HepG2 (cell line): ENCODE results near the gene CDC42EP5. TPM values are rescaled to one million over a fixed set of nuclear protein-coding genes. Genes with fewer than 3 reads are reported as not detected.

Experiments
- FLYWCH1 ChIP-seq: sonication (generic); formaldehyde crosslinking; IDR thresholded peaks from 2 replicates; pipeline ENCODE4 v1.8.1; 2023; ENCODE audit warnings: mild to moderate bottlenecking, missing genetic modification reagents
- FOSL1 ChIP-seq: sonication (generic); formaldehyde crosslinking; IDR thresholded peaks from 2 replicates; pipeline ENCODE4 v1.9.0; 2021; ENCODE audit warnings: missing genetic modification reagents, borderline replicate concordance
- KLF6 ChIP-seq: IDR thresholded peaks from 2 replicates; pipeline ENCODE4 v1.8.0; 2016; ENCODE audit warnings: missing biosample characterization, missing genetic modification reagents
- NKX3-1 ChIP-seq: sonication (generic); formaldehyde crosslinking; IDR thresholded peaks from 2 replicates; pipeline ENCODE4 v1.5.0; 2020; ENCODE audit warnings: missing genetic modification reagents
- RARG ChIP-seq: sonication (generic); formaldehyde crosslinking; IDR thresholded peaks from 2 replicates; pipeline ENCODE4 v1.4.0; 2020; ENCODE audit warnings: low read depth, mild to moderate bottlenecking, missing genetic modification reagents
- RELA ChIP-seq: sonication (generic); formaldehyde crosslinking; IDR thresholded peaks from 2 replicates; pipeline ENCODE4 v1.4.0; 2020; ENCODE audit warnings: missing genetic modification reagents
- SMC3 ChIP-seq: IDR thresholded peaks from 2 replicates; pipeline ENCODE4 v1.6.1; 2011; ENCODE audit warnings: low read length, improper control_type of control experiment
- SNAPC4 ChIP-seq: sonication (generic); formaldehyde crosslinking; IDR thresholded peaks from 2 replicates; pipeline ENCODE4 v1.4.0; 2020; ENCODE audit warnings: mild to moderate bottlenecking, missing genetic modification reagents
- TAF15 ChIP-seq: fragments of 200-400 bp; formaldehyde crosslinking; IDR thresholded peaks from one replicate; pipeline ENCODE4 v1.6.1; 2018; ENCODE audit warnings: mild to moderate bottlenecking, low read depth, low read length; ENCODE audit not compliant: poor library complexity, severe bottlenecking
- TEAD2 ChIP-seq: sonication (generic); formaldehyde crosslinking; IDR thresholded peaks from 2 replicates; pipeline ENCODE4 v1.9.0; 2021; ENCODE audit warnings: missing genetic modification reagents
- ZBTB39 ChIP-seq: sonication (generic); formaldehyde crosslinking; IDR thresholded peaks from 2 replicates; pipeline ENCODE4 v1.5.0; 2020; ENCODE audit warnings: missing genetic modification reagents
- ZEB1 ChIP-seq: IDR thresholded peaks from 2 replicates; pipeline ENCODE4 v1.6.1; 2012; ENCODE audit warnings: mild to moderate bottlenecking, low read depth, inconsistent platforms; ENCODE audit not compliant: insufficient replicate concordance
- ZKSCAN5 ChIP-seq: sonication (generic); formaldehyde crosslinking; IDR thresholded peaks from 2 replicates; pipeline ENCODE4 v1.5.1; 2020; ENCODE audit warnings: mild to moderate bottlenecking, missing genetic modification reagents
- ZNF264 ChIP-seq: sonication (generic); formaldehyde crosslinking; IDR thresholded peaks from 2 replicates; pipeline ENCODE4 v1.4.0; 2020; ENCODE audit warnings: missing genetic modification reagents
- ZNF589 ChIP-seq: sonication (generic); formaldehyde crosslinking; conservative IDR thresholded peaks from 2 replicates; pipeline ENCODE4 v1.8.0; 2022; ENCODE audit warnings: mild to moderate bottlenecking, moderate library complexity, missing genetic modification reagents
- ZNF652 ChIP-seq: IDR thresholded peaks from 2 replicates; pipeline ENCODE4 v1.6.1; 2016; ENCODE audit warnings: low read depth, borderline replicate concordance
- ZNF672 ChIP-seq: sonication (generic); formaldehyde crosslinking; IDR thresholded peaks from 2 replicates; pipeline ENCODE4 v1.8.1; 2022; ENCODE audit warnings: missing genetic modification reagents
- ZNF674 ChIP-seq: sonication (generic); formaldehyde crosslinking; IDR thresholded peaks from 2 replicates; pipeline ENCODE4 v1.5.0; 2020; ENCODE audit warnings: low read depth, mild to moderate bottlenecking, missing genetic modification reagents
- ZNF687 ChIP-seq: sonication (generic); formaldehyde crosslinking; IDR thresholded peaks from 2 replicates; pipeline ENCODE4 v1.5.1; 2020; ENCODE audit warnings: mild to moderate bottlenecking, missing genetic modification reagents, moderate library complexity
- ZZZ3 ChIP-seq: sonication (generic); formaldehyde crosslinking; IDR thresholded peaks from 2 replicates; pipeline ENCODE4 v1.4.0; 2020; ENCODE audit warnings: missing genetic modification reagents, mild to moderate bottlenecking, borderline replicate concordance
- polyA plus RNA-seq, 8 experiments: library from polyadenylated mRNA; depleted of rRNA in 3 of 8; stranded (reverse) in 7 of 8; unstranded in 1 of 8; fragments of >200 nt; fragmentation: Illumina TruSeq in 4 of 8; extraction: Trizol in 4 of 8; gene quantifications; 2 replicates each; pipeline versions ENCODE4 v1.2.1 to v1.2.3, GENCODE V29; 2011 to 2016; ENCODE audit warnings: low read depth in 4 of 8, missing spikeins in 1 of 8, mixed read lengths in 1 of 8; ENCODE audit not compliant: insufficient read depth in 1 of 8
- total RNA-seq, 5 experiments: library from RNA; depleted of rRNA; stranded (reverse); fragments of >200 nt; fragmentation: Illumina TruSeq; extraction: Trizol; gene quantifications; 2 replicates each; pipeline ENCODE4 v1.2.3, GENCODE V29; 2016; ENCODE audit warnings: low read depth in 1 of 5

The CDC42EP5 gene
- total and polyA plus RNA-seq, 2 of the 13 experiments (the other 11 are each of a cell fraction or from before 2014, with no cell fraction given) = 0.41 to 1.6 TPM

- peak; percentile 66; the same call in 1 of the 2 replicates for TF ChIP-seq ZNF687 (CRISPR knock-in tag)
- TF ChIP-seq ZZZ3 (CRISPR knock-in tag) = no peak
- TF ChIP-seq ZNF672 = no peak
- no peak for TF ChIP-seq ZKSCAN5
- TF ChIP-seq ZNF589 = no peak
- TF ChIP-seq ZEB1 = no peak
- 0 out of 2 replicates have a peak, but pooled peaks have one; percentile 13 for TF ChIP-seq ZNF264 (CRISPR knock-in tag)
- no peak for TF ChIP-seq ZBTB39 (CRISPR knock-in tag)
- TF ChIP-seq RELA (CRISPR knock-in tag) = no peak
- TF ChIP-seq TAF15 = no peak
- TF ChIP-seq ZNF674 (CRISPR knock-in tag) = no peak
- no peak for TF ChIP-seq KLF6 (CRISPR knock-in tag)
- no peak for TF ChIP-seq TEAD2 (CRISPR knock-in tag)
- TF ChIP-seq SMC3 = no peak
- no peak for TF ChIP-seq FLYWCH1
- TF ChIP-seq ZNF652 (CRISPR knock-in tag) = no peak
- TF ChIP-seq NKX3-1 (CRISPR knock-in tag) = no peak
- TF ChIP-seq RARG (CRISPR knock-in tag) = no peak
- no peak for TF ChIP-seq SNAPC4 (CRISPR knock-in tag)
- no peak for TF ChIP-seq FOSL1 (CRISPR knock-in tag)
Measured at GRCh38 chr19:54420383-54421168, 52.5 kb downstream of the CDC42EP5 start (continued).
